GM12864 (cell line): ENCODE data around the gene APOD.
A peak's percentile ranks its signal among the peaks of the same experiment; 100 is the strongest.

Experiments used
- DNase-seq: peaks from one replicate; pipeline ENCODE4 v3.0.0-alpha.2; 2011; ENCODE audit warnings: low read depth
- H3K4me3 ChIP-seq: 2 replicates; pipeline ENCODE4 v1.5.1; 2011; ENCODE audit warnings: mild to moderate bottlenecking, low read depth, low read length, control low read depth
- TF ChIP-seq, protein P1 (sequence below): IDR thresholded peaks from 2 replicates; pipeline ENCODE4 v1.5.1; 2011; ENCODE audit warnings: low read depth, mild to moderate bottlenecking, moderate library complexity, low read length, control low read depth, inconsistent platforms; ENCODE audit errors: missing control alignments

Gene APOD

DNA sequence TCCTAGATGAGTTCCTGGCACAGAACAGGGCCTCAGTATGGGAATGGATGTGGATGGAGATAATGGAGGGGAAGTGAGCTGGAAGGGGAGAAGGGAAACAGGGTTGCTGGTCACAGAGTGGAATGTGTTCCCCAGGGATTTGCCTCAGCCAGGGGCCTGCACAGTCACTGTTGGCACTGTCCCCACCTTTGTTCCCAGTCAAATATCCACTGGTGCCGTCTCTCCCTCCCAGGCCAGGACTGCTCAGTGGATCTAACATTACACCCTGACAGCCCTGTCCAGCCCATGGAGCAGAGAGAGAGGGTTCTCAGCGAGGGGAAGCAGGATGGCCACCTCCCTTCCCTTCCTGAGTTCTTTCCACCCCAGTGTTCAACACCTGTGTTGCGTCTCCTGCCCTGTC lies 39.1 kb downstream of the APOD start:
- TF ChIP-seq, protein P1, sequence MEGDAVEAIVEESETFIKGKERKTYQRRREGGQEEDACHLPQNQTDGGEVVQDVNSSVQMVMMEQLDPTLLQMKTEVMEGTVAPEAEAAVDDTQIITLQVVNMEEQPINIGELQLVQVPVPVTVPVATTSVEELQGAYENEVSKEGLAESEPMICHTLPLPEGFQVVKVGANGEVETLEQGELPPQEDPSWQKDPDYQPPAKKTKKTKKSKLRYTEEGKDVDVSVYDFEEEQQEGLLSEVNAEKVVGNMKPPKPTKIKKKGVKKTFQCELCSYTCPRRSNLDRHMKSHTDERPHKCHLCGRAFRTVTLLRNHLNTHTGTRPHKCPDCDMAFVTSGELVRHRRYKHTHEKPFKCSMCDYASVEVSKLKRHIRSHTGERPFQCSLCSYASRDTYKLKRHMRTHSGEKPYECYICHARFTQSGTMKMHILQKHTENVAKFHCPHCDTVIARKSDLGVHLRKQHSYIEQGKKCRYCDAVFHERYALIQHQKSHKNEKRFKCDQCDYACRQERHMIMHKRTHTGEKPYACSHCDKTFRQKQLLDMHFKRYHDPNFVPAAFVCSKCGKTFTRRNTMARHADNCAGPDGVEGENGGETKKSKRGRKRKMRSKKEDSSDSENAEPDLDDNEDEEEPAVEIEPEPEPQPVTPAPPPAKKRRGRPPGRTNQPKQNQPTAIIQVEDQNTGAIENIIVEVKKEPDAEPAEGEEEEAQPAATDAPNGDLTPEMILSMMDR: no peak
- no peak overlapping the region for H3K4me3 ChIP-seq
- no peak for DNase-seq

DNA sequence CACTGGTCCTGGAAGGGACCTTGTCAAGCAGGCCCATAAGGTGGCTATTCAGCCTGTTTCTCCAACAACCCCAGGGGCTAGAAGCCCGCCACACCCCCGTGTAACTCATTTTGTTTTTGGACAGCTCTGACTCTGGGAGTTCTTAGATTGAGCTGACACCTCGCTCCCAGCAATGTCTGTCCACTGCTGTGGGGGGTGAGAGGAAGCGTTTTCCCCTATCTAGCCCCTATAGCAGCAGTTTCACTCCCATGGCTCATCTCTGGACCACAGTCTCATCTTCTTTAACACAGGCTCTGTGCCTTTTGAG lies 39.6 kb downstream of the APOD start:
- no peak overlapping the region for H3K4me3 ChIP-seq
- no peak for DNase-seq
- TF ChIP-seq, protein P1: no peak

DNA sequence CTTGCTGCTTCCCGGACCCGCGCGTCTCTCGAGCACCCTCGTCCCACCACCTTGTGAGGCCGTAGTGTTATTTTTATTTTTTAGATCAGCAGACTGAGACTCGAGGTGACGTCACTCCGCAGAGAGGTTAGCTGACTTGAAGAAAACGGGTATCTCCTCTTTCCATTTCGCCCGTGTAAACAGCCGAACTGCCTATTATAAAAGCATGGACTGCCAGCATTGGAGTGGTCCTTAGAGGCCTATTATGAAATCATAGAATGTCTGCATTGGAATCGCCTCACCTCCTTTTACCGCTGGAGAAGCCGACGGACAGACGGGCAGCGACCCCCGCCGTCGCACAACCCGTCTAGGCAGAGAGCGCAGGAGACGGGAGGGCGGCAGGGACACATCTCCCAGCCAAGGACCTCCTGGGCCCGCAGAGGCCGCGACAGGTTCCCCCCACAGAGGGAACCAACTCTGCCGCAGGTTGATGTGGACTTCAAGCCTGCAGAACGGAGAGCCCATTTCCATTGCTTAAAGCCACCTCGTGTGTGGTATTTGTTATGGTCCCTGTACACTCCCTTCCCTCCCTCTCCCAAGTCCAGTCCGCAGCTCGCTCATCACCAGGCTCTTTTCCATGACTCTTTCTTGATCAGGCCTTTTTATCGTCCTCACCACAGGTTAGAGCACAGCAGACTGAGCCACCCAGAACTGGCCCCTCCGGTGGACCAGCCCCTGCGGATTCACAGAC lies 40.1 kb downstream of the APOD start:
- DNase-seq: no peak
- TF ChIP-seq, protein P1: no peak
- peak overlapping the region; percentile 96 for H3K4me3 ChIP-seq

DNA sequence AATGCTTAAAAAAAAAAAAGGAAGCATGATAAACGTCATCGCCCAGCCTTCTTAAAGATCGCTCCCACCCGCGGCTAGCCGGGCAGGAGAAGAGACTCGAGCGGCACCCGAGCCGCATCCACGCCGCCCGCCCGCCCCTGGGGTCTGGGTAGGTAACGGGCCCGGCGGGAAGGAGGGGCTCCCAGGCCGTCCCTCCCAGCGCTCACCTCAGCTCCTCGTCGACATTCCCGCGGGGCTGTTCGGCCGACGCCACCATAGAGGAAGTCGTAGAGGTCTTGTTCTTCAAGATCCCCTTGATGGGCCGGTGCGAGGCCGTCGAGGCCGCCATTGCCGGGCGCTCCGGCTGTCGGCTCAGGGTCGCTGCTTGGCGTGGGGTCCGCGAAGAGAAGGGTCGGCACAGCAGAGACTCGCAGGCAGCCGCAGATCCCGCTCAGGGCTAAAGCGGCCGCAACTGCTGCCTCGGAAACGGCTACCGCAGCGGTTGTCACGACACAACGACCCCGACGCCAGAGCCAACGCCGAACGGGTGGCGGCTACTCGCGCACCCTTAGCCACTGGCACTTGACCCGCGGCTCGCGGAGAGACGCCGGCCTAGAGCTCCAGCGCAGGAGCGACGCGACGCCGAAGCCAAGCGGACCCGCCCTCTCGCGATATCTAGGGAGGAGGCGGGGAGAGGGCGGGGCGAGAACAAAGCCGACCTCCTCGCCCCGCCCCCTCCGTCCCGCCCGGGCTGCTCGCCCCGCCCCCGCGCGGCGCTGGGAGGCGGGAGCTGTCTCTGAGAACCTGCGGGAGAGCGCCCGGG lies 40.8 kb downstream of the APOD start, which contains the start of gene PPP1R2:
Gene PPP1R2, minus strand, starts transcription at position 628 of the 802 bp plus-strand sequence. Its CDS starts 300 bp downstream, at position 328.
- peak within 1 kb of the TSS; percentile 96 for H3K4me3 ChIP-seq
- DNase-seq: peak; percentile 62
- TF ChIP-seq, protein P1: no peak

DNA sequence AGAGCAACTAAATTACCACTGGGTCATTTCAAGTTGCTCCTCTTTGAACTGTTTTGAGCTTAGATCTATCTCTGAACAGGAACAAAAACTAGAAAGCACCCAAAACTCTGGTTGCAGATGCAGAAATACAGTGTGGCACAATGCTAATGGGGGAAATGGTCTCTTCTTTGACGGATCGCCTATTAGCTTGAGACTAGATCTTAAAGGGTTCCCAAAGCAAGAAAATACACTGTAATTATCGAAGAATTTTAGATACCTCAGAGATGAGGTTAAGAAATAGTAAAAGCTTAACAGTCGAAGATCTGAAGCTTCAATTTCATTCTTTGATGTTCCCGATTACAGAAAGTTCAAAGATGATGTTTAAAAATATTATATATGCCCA lies 41.4 kb downstream of the APOD start:
- H3K4me3 ChIP-seq: peak overlapping the region; percentile 96
- DNase-seq: no peak
- TF ChIP-seq, protein P1: no peak

DNA sequence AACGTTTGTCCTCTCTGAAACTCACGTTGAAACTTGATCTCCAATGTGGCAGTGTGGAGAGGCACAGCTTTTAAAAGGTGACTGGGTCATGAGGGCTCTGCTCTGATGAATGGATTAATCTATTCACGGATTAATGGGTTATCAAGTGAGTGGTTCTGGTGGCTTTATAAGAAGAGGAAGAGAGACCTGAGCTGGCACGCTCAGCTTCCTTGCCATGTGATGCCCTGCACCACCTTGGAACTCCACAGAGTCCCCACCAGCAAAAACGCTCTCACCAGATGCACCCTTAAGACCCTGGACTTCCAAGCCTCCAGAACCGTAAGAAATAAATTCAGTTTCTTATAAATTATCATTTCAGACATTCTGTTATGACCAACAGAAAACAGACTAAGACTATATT lies 43.2 kb downstream of the APOD start:
- TF ChIP-seq, protein P1: no peak
- H3K4me3 ChIP-seq: peak overlapping the region; percentile 96
- DNase-seq: no peak
